ENCODE data around the gene TM2D3. TPM values are rescaled to one million over a fixed set of nuclear protein-coding genes. Genes with fewer than 3 reads are reported as not detected.

The TM2D3 gene
- total RNA-seq, 1 donor from 2014 or later: 105 TPM

- intact Hi-C loops (cut with DNase I): no loop called here
These were observed 41.2 kb downstream of the TM2D3 start for GRCh38 chr15:101611007-101611406.

DNA sequence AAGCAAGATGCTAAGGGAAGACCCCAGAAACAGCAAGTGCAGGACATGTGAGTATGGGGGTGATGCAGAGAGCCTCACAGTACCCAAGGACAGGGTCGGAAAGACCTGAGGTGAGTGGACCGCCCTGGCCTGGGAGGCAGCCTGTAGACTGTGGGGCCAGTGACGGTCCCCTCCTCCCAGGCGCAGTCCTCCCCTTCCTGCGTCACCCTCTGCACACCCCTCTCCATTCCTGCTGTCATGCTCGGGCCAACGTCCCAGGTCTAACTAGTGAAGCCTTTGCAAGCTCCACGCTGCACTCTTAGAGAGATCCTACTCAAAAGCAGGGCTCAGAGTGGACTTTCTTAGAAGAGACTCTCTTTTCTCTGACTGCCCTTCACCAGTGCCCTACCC, 41.6 kb downstream of the TM2D3 start:
- DNase-seq (ENCODE audit: low spot score in 2 of 2): no peak
- Histone ChIP-seq H3K27ac (no peak overlapping the region), H3K27me3 (no peaks in the 10 kb centered on the region), H3K4me3 (no peak overlapping the region), H3K4me1 (peaks cover 0 to under 1% of the 10 kb centered on the region in 2 donors), H3K9me3 (no peaks in the 10 kb centered on the region), H3K36me3 (no peaks in the 10 kb centered on the region)
- intact Hi-C loops (cut with DNase I): no loop called here
- no peak for TF ChIP-seq CTCF (IDR thresholded peaks at IDR 0.05)

More at GRCh38 chr15:101611007-101611406, 41.2 kb downstream of the TM2D3 start:
- Histone ChIP-seq H3K27me3 (no peaks in the 10 kb centered on the region), H3K27ac (no peak overlapping the region), H3K4me1 (peaks cover 0 to 5% of the 10 kb centered on the region in 2 donors), H3K36me3 (no peaks in the 10 kb centered on the region), H3K9me3 (no peaks in the 10 kb centered on the region), H3K4me3 (no peak overlapping the region)
- TF ChIP-seq CTCF (IDR thresholded peaks at IDR 0.05): no peak
- no peak for DNase-seq (ENCODE audit: low spot score in 2 of 2)

GRCh38 chr15:101609742-101610610, 42.2 kb downstream of the TM2D3 start:
- no peaks in the 10 kb centered on the region for H3K4me1 ChIP-seq
- TF ChIP-seq CTCF (IDR thresholded peaks at IDR 0.05): no peak
- H3K27ac ChIP-seq: no peak overlapping the region
- no peak for DNase-seq (ENCODE audit: low spot score in 2 of 2)
- H3K36me3 ChIP-seq: no peaks in the 10 kb centered on the region
- no peaks in the 10 kb centered on the region for H3K9me3 ChIP-seq
- no peak overlapping the region for H3K4me3 ChIP-seq
- intact Hi-C loops (cut with DNase I): no loop called here
- H3K27me3 ChIP-seq: no peaks in the 10 kb centered on the region

GRCh38 chr15:101608201-101608600, 44.0 kb downstream of the TM2D3 start:
- H3K4me1 ChIP-seq: no peaks in the 10 kb centered on the region
- H3K36me3 ChIP-seq: no peaks in the 10 kb centered on the region
- H3K4me3 ChIP-seq: no peak overlapping the region
- intact Hi-C loops (cut with DNase I): no loop called here
- no peak for TF ChIP-seq CTCF (IDR thresholded peaks at IDR 0.05)
- no peak for DNase-seq (ENCODE audit: low spot score in 2 of 2)
- no peaks in the 10 kb centered on the region for H3K9me3 ChIP-seq
- no peaks in the 10 kb centered on the region for H3K27me3 ChIP-seq
- no peak overlapping the region for H3K27ac ChIP-seq

GRCh38 chr15:101607108-101607507, 45.1 kb downstream of the TM2D3 start:
- Histone ChIP-seq H3K36me3 (no peaks in the 10 kb centered on the region), H3K4me1 (no peaks in the 10 kb centered on the region), H3K4me3 (no peak overlapping the region), H3K9me3 (no peaks in the 10 kb centered on the region), H3K27me3 (no peaks in the 10 kb centered on the region), H3K27ac (no peak overlapping the region)
- no peak for DNase-seq (ENCODE audit: low spot score in 2 of 2)
- intact Hi-C loops (cut with DNase I): no loop called here
- TF ChIP-seq CTCF (IDR thresholded peaks at IDR 0.05): no peak

Data from ascending aorta (tissue), 2 donors.